Lung (tissue), 12 donors: Measurements from ENCODE around the gene C10orf105. TPM values are rescaled to one million over a fixed set of nuclear protein-coding genes. Genes with fewer than 3 reads are reported as not detected.

Experiments used
- ATAC-seq: fragments of 200-7000 bp; cut with Tn5 transposase; one replicate; pipeline ENCODE4 v1.9.1; 2020; ENCODE audit warnings: moderate number of reproducible peaks; ENCODE audit not compliant: insufficient read depth, low FRiP score
- DNase-seq, 3 donors: peaks; one replicate each; pipeline ENCODE4 v3.0.0-alpha.2; 2013 to 2017
- H3K27ac ChIP-seq, 2 donors: one replicate each; pipeline ENCODE4 v1.5.1; 2013; ENCODE audit warnings: mild to moderate bottlenecking in 2 of 2, moderate library complexity in 2 of 2, control low read depth in 1 of 2, inconsistent platforms in 1 of 2, low read depth in 1 of 2, low read length in 1 of 2
- H3K27me3 ChIP-seq, 3 donors: one replicate each; pipeline ENCODE4 v1.5.1; 2013; ENCODE audit warnings: low read length in 2 of 3; ENCODE audit not compliant: control insufficient read depth in 3 of 3, insufficient read depth in 3 of 3
- H3K36me3 ChIP-seq, 4 donors: one replicate each; pipeline ENCODE4 v1.5.1; 2013; ENCODE audit warnings: low read length in 4 of 4, mild to moderate bottlenecking in 1 of 4, moderate library complexity in 1 of 4; ENCODE audit not compliant: control insufficient read depth in 4 of 4, insufficient read depth in 4 of 4
- H3K4me1 ChIP-seq, 5 donors: one replicate each; pipeline ENCODE4 v1.5.1; 2013; ENCODE audit warnings: low read length in 5 of 5, mild to moderate bottlenecking in 2 of 5, moderate library complexity in 1 of 5; ENCODE audit not compliant: control insufficient read depth in 5 of 5, insufficient read depth in 5 of 5
- H3K4me3 ChIP-seq: one replicate; pipeline ENCODE4 v1.5.1; 2013; ENCODE audit warnings: mild to moderate bottlenecking, control low read depth, moderate library complexity
- H3K9ac ChIP-seq, 2 donors: one replicate each; pipeline ENCODE4 v1.5.1; 2013; ENCODE audit warnings: low read length in 2 of 2, control low read depth in 1 of 2; ENCODE audit not compliant: insufficient read depth in 1 of 2
- H3K9me3 ChIP-seq, 4 donors: one replicate each; pipeline ENCODE4 v1.5.1; 2013; ENCODE audit warnings: low read length in 3 of 4, mild to moderate bottlenecking in 1 of 4, moderate library complexity in 1 of 4; ENCODE audit not compliant: control insufficient read depth in 4 of 4, insufficient read depth in 3 of 4
- CTCF ChIP-seq: IDR thresholded peaks from 2 replicates; pipeline ENCODE4 v1.5.1; 2012; ENCODE audit warnings: mild to moderate bottlenecking; ENCODE audit errors: control extremely low read depth, extremely low read depth
- WGBS, 2 donors: extraction: QIAGEN DNeasy Blood & Tissue Kit; methylation state at CpG; one replicate each; pipeline ENCODE4 v1.1.7; 2013; 5-methylcytosine and 5-hydroxymethylcytosine counted together
- polyA plus RNA-seq, 2 donors: library from polyadenylated mRNA; stranded (reverse); fragments of 200-250 nt; gene quantifications; one replicate each; pipeline ENCODE4 v1.2.1, GENCODE V29; 2013
- total RNA-seq, 2 donors: library from RNA; depleted of rRNA in 1 of 2; stranded (reverse); fragments of >200 nt in 1 of 2; gene quantifications; one replicate each; pipeline ENCODE4 v1.2.1, GENCODE V29; 2014 to 2021
- donor health status: control.
- donor health status: control.
- donor health status: Bipolar disorder and iron deficiency.
- donor health status: healthy.
- donor health status: DM: yes; HTN: yes; CAD: no.

C10orf105 gene
- total and polyA plus RNA-seq, 4 donors: 0.14 to 0.58 (median 0.27) TPM

DNA sequence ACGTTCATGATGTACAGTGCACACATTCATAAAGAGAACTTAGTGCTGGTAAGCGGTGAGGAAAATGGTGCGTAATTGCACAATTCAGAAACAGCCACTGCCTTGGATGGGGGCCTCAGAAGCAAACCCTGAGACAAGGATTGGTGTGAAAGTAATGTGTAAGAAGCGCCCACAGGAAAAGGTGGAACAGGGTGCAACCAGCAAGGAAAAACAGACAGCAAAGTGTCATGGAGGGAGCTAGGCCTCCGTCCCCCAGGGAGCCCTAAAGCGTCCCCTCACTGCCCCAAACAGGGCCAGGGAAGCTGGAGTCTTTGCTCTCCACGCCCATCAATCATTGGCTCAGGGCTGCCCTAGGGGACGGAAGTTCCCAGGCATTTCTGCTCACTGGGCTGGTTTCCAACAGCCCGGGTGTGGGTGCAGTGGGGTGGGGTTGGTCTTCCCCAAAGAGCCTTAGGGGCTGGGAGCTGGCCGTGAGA, 9.6 kb upstream of the C10orf105 start:
- Histone ChIP-seq H3K4me3 (no peak overlapping the region), H3K27ac (peak overlapping the region in 1 of 2 donors; percentile 87), H3K9ac (no peak overlapping the region), H3K36me3 (no peaks in the 10 kb centered on the region), H3K9me3 (no peaks in the 10 kb centered on the region), H3K27me3 (no peaks in the 10 kb centered on the region), H3K4me1 (peaks cover 3 to 31% (median 19%) of the 10 kb centered on the region in 5 donors)
- TF ChIP-seq CTCF: no peak
- ATAC-seq (no peak), DNase-seq (peak in 2 of 3 donors; percentile 53 to 71)
- 15 to 31% methylated on average over 10 of the region's 10 CpGs for WGBS, 2 donors

DNA sequence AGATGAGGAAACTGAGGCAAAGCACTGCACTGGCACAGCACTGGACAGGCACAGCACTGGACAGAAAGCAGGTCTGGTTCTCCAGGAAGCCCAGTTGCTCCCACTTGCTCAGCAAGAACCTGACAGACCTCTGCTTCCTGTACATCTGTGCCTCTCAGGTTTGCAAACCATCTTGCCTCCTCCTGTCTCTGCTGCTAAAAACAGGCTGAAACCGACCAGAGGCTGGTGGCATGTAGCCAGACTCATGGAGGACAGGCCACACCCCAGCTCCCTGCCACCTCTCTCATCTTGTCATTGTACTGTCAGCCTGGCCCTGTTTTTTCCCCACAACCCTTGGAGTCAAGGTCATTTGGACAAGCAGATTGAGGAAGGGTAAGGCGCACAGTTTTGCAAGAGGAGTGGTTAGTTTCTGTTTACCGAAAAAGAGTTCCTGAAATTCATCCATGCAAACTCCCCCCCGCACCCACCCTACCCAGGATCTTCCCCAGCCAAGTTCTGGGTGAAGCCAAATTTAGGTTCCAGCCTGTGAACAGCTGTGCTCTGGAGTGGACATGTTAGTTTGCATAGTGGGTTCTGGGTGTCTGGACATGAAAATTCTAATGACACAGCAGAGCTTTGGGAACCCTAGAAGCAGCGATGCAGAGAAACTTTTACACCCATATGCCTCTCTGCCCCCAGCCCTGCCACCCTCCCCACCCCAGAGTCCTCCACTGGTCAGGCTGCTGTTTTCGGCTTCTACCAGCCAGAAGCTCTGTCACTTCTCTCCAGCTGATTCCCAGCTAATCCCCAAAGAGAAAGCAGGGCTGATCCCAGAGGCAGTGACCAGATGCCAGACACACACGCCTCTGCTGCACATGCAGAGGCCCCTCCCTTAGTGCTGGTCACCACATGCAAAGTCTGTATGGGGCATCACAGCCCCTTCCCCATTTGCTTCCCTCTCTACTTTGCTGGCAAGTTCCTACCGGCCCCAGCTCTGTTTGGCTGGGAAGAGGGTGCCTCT, 8.5 kb upstream of the C10orf105 start:
- 7 to 20% methylated on average over 8 of the region's 8 CpGs for WGBS, 2 donors
- Histone ChIP-seq H3K4me1 (peaks cover 3 to 31% (median 19%) of the 10 kb centered on the region in 5 donors), H3K4me3 (no peak overlapping the region), H3K9me3 (no peaks in the 10 kb centered on the region), H3K36me3 (no peaks in the 10 kb centered on the region), H3K27me3 (no peaks in the 10 kb centered on the region), H3K27ac (peak overlapping the region; percentile 42 to 87), H3K9ac (no peak overlapping the region)
- no peak for TF ChIP-seq CTCF
- ATAC-seq: peak; percentile 60
- peak; percentile 69 to 89 (median 80) for DNase-seq

- H3K36me3 ChIP-seq: no peaks in the 10 kb centered on the region
- no peaks in the 10 kb centered on the region for H3K9me3 ChIP-seq
- ATAC-seq (no peak), DNase-seq (no peak)
- no peaks in the 10 kb centered on the region for H3K27me3 ChIP-seq
- no peak overlapping the region for H3K4me3 ChIP-seq
- TF ChIP-seq CTCF: no peak
- 39 to 49% methylated on average over 12 of the region's 12 CpGs for WGBS, 2 donors
- peak overlapping the region; percentile 42 to 87 for H3K27ac ChIP-seq
- peaks cover 3 to 31% (median 19%) of the 10 kb centered on the region in 5 donors for H3K4me1 ChIP-seq
- H3K9ac ChIP-seq: peak overlapping the region in 1 of 2 donors; percentile 44
These were observed 7.6 kb upstream of the C10orf105 start for GRCh38 chr10:71727105-71727737.
